NCI-H1092 (cell line): ENCODE data around the gene AIMP2.
"Not testable (repeated sequence)": the region's sequence is repeated elsewhere in the genome, so short reads cannot be mapped to it uniquely, and the experiment has no call there.

Source experiments
- DNase-seq: peaks from one replicate; lab custom pipeline; 2025; lab: John Stamatoyannopoulos, UW

The AIMP2 gene

DNA sequence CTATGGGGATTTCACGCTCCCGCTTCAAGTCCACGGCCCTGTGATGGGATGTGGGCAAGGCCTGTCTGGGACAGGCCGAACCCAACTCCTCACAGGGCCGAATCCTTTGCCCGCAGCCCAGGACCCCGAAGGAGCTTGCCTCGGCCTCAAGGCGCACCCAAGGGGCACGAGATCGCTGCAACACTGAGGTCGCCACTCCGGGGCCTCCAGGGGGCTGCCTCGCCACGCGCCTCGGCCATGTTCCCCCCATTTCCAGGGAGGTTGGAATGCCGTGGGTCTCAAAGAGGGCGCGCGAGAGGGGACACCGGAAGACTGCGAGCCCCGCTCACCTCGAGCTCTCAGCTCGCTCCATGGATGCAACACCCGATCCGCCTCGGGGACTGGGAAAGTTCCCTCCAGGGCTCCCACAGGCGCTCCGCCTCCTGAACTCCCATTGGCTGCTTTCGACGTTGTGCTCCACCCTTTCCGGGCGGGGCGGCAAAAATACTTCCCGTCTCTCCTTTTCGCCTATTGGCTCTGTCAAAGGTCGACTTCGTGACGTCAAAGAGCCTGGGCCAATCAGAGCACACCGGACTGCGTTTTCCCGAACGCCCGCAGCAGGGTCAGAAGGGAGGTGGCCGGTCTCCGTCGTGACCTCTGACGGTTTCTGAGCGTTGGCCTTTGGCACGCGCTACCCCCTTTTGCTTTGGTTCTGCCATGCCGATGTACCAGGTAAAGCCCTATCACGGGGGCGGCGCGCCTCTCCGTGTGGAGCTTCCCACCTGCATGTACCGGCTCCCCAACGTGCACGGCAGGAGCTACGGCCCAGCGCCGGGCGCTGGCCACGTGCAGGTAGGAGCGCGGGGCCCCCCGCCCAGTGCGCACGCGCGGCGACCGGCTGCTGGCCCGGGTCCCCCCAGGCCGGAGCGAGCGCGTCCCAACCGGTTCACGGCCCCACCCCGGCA, at the start of gene AIMP2, which contains the start of gene PMS2:
TSS of gene AIMP2 (plus strand) at position 605 of the 944 bp plus-strand sequence. CDS start at position 697, 92 bp downstream.
TSS of gene PMS2 (minus strand) at position 382 of the 944 bp plus-strand sequence. CDS start at position 352, 30 bp downstream.
- peak; percentile 100 for DNase-seq

DNA sequence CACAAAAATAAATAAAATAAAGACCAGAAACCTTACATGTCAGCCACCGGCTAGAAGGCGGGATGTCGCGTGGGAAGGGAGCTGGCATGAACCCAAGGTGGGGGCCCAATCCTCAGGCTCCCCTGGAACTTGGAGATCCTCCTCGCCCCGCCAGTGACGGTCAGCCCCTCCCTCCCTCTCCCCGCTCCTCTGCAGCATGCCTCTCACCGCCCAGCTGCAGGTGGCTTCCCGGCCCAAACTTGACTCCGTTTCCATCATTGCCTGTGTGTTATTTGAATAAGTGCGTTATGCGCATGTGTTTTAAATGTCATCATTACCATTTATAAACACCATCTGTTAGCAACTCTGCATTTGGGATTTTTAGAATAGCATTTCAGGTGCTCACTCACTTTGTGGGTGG, 45.9 kb upstream of the AIMP2 start:
- DNase-seq: not testable (repeated sequence)

DNA sequence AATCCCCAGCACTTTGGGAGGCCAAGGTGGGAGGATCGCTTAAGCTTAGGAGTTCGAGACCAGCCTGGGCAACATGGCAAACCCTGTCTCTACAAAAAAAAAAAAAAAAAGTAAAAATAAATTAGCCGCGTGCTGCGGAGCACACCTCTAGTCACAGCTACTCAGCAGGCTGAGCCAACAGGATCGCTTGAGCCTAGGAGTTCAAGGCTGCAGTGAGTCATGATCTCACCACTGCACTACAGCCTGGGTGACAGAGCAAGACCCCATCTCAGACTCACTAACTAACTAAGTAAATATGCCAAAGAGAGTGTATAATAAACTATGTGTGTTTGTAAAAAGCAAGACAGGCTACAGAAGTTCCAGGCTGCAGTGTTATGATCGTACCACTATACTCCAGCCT, 45.3 kb upstream of the AIMP2 start:
- not testable (repeated sequence) for DNase-seq

DNA sequence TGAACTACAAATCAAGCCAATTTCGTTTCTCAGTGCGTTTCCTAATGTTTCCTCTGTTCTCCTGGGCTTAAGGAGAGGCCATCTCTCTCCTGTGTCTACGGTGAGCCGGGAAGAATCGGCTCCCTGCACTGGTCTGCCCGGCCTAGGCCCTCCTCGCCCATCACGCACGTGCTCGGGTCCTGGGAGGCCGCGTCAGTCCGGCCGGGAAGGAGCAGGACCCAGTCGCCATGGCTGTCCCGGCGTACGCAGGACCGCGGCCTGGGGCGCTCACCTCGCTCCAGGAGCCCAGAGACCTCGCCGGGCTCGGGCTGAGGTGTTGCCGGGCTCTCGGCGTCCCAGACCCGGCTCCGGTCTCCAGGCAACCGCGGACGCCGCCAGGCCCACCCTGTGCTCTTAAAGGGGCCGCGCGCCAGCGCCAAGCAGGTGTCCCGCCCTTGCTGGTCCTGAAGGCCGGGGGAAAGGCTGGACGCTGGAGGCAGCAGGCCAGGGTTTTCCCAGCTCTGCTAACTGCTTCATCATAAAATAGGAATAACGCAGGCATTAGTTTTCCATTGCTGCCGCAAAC, 38.6 kb upstream of the AIMP2 start, which contains the start of gene RSPH10B:
TSS of gene RSPH10B (minus strand) at position 343 of the 565 bp plus-strand sequence. CDS start 3,573 bp downstream, outside the sequence.
- not testable (repeated sequence) for DNase-seq

DNA sequence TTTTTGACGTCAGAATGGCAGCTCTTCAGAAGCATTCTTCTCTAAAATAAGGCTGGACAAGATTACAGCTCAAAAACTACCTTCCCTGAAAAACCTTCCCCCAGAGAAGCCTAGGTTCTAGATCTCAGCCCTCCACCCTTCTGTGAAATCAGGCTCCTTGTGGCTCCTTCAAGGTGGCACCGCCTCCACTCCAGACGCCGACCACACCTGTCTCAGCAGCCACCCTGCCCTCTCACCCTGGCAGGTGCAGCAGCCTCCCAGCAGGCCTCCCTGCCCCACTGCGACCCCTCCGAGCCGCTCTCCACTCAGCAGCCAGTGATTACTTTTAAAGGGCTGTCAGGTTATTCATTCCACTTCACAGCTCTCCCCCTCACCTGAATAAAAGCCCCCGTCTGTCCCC, 35.5 kb upstream of the AIMP2 start:
- not testable (repeated sequence) for DNase-seq

DNA sequence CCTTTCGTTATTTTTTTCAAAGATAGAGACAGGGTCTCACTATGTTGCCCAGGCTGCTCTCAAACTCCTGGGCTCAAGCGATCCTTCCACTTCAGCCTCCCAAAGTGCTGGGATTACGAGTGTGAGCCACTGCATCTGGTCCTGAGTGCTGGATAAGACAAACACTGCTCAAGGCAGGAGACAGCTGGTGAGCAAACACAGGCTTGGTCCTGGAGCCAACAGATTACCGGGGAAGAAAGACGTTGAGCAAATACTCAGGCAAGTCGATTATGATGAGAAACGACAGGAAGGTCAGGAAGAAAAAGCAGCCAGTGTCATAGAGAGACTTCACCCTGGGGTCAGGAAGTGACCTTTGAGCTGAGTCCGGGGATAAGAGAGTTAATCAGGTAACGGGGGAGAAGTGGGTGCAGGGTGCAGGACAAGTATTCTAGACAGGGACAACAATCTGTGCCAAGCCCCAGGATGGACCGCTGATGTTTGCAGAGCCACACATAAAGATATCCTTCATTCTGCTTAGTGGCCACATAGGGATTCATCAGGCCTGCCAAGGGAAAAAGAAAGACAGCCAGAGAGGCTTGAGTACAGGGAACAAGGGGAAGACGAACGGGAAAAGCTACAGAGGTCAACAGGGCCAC, 29.3 kb upstream of the AIMP2 start:
- not testable (repeated sequence) for DNase-seq

DNA sequence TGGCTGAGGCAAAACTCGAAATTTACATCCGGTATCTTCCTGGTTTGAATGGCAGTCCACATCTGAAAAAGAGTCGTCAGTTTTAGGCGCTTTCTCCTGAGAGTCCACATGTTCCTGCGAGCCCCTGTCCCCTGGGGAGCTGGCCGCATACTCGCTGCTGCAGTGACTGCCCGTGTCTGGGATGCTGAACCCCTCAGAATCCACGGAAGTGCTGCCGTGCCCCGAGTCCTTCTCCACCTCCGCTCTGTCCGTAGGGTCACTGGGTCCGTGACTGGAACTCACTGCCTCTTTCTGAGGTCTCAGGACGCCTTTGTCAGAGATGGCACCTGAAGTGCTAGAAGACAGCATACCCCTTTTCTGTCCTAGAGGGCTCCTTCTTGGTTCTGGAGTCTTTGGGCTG, 22.0 kb upstream of the AIMP2 start:
- not testable (repeated sequence) for DNase-seq

DNA sequence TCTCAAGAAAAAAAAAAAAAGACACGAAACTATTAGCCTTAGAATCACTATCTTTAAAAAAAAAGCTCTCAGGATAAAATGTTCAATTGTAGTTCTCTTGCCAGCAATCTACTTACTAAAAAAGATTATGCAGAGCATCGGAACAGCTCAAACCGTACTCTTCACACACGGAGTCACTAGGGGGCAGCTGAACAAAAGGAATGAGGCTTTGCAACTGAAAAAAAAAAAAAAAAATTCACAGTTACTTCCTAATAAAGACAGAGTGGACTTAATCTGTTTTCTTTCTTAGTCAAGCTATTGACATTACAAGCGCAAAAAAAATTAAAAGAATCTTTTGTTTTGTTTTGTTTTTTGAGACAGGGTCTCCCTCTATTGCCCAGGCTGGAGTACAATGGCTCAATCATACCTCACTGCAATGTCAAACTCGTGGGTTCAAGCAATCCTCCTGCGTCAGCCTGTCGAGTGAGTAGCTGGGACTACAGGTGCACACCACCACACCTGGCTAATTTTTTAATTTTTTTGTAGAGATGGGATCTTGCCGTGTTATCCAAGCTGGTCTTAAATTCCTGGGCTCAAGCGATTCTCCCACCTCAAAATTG, 11.8 kb upstream of the AIMP2 start:
- peak; percentile 32 for DNase-seq

DNA sequence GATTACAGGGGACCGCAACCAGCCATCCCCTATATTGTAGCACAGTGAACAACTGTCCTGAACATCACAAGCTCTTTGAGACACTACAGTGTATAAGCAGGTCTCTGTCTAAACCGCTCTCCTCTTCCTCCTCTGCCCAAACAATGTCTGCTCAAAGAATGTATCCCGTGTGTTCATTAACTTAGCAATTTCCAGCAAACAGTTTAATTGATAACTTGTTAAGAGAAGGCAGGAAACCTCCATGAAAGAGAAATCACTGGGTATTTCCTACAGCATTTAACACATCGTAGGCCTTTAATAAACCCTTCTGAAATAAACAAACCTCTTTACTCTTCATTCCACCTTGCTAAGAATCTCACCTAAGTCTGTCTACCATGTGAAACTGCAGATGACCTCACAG, 1.7 kb upstream of the AIMP2 start:
- DNase-seq: no peak

DNA sequence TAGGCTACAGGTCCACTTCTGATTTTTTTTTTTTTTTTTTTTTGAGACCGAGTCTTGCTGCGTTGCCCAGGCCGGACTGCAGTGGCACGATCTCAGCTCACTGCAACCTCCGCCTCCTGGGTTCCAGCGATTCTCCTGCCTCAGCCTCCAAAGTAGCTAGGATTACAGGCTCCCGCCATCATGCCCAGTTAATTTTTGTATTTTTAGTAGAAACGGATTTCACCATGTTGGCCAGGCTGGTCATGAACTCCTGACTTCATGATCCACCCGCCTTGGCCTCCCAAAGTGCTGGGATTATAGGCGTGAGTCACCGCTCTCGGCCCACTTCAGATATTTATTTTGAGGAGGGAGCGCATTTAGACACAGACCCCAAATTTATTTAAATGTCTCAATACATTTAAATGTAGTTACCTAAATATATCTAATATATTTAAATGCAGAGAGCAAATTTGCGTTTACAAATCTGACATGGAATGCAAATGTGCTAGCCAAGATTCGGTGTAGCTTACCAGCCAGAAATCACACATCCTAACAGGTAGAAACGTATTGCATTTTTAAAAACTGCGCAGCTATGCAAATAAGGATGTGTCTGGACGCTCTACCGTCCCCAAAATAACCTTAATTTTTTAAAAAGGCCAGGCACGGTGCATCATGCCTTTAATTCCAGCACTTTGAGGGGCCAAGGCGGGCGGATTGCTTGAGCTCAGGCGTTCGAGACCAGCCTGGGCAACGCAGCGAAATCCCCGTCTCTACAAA, 1.1 kb upstream of the AIMP2 start:
- DNase-seq: not testable (repeated sequence)

DNA sequence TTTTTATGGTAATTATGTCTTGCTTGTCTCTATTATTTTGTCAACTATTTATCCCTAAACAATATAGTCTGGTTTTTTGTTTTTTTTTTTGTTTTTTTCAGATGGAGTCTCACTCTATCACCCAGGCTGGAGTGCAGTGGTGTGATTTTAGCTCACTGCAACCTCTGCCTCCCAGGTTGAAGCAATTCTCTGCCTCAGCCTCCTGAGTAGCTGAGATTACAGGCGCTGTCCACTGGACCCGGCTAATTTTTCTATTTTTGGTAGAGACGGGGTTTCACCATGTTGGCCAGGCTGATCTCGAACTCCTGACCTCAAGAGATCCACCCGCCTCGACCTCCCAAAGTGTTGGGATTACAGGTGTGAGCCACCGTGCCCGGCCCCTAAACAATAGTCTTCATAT, 1.3 kb downstream of the AIMP2 start:
- DNase-seq: not testable (repeated sequence)

DNA sequence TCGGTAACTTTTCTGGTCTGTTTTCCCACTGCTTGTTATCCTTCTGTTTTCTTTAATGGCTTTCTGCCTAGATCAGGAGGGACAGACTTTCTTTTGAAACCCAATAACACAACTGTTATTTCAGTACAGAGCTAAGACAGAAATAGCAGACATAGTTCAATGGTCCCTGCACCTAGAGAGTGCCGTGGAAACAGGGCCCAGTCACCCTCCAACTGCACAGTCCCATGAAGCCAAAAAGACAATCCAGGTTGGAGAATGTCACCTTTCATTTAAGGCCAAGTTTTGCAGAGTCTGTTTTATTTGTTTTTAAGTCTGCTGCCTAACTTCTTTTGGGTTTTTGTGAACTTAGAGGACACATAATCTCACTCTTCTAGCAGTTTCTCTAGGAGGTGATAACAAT, 2.5 kb downstream of the AIMP2 start:
- no peak for DNase-seq

DNA sequence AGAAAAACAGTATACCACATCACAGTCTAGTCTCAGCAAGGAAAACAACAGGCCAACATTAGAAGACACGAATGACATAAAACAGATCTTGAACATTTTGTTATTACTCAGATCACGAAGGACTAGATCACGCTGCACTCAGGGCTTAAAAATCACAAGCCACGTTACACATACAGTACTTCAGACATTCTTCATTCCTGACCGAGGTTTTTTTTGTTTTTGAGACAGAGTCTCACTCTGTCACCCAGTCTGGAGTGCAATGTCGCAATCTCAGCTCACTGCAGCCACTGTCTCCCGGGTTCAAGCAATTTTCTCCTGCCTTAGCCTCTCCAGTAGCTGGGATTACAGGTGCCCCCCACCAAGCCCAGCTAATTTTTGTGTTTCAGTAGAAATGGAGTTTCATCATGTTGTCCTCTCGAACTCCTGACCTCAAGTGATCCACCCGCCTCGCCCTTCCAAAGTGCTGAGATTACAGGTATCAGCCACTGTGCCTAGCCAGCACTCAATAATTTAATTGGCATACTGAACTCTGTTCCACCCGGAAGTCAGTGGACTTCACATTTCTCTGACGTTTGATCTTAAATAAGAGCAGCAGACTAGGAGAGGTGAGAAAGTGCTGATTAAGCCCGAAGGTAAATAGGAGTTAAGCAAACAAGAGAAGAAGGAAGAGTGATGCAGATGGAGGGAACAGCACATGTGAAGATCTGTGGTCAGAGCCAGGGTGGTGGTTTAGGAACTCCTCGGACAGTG, 3.5 kb downstream of the AIMP2 start:
- DNase-seq: no peak

DNA sequence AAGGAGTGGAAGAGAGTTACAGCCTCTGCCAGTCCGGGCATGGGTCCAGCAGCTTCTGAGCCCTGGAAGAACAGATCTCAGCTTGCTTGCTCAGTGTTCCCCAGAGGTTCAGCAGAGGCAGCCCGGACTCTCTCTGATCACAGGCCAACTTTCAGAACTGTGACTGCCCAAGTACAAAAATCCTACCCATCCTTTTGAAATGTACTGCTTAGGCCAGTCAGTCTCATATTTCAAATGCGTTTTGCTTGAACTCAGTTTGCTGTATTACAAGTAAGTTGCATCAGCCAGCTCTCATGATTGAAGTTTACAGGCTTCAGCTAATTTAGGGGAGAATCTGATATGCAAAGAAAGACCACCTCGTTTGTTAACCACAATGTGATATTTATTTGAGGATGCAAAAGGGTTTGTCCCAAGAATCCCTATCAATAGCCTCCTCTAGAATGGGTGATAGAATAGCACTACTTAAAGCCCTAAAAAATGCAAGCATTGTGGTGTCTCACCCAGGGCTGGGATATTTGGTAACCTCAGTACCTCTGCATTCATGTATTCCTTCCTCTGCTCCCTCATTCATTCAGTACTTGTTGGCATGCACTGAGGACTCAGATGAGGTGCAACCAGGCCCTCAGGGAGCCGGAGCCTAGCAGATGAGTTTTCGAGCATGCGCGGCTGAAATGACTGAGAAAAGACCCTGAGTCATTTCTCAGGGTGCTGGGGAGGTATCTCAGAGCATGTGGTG, 7.0 kb downstream of the AIMP2 start:
- peak; percentile 30 for DNase-seq

DNA sequence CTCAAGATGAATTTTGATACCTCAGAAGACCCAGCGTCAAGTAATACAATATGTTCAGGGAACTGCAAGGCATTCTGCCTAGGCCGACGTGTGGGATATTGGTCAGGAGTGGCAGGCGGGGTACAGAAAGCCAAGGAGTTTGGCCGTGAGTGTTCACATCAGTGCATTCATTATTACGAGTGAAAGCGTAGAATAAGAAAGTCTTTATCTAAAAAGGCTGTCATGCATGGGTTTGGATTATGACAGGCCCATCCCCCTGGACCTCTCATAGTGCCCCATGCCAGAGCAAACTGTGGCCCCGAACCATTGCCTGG, 7.5 kb downstream of the AIMP2 start:
- DNase-seq: no peak

DNA sequence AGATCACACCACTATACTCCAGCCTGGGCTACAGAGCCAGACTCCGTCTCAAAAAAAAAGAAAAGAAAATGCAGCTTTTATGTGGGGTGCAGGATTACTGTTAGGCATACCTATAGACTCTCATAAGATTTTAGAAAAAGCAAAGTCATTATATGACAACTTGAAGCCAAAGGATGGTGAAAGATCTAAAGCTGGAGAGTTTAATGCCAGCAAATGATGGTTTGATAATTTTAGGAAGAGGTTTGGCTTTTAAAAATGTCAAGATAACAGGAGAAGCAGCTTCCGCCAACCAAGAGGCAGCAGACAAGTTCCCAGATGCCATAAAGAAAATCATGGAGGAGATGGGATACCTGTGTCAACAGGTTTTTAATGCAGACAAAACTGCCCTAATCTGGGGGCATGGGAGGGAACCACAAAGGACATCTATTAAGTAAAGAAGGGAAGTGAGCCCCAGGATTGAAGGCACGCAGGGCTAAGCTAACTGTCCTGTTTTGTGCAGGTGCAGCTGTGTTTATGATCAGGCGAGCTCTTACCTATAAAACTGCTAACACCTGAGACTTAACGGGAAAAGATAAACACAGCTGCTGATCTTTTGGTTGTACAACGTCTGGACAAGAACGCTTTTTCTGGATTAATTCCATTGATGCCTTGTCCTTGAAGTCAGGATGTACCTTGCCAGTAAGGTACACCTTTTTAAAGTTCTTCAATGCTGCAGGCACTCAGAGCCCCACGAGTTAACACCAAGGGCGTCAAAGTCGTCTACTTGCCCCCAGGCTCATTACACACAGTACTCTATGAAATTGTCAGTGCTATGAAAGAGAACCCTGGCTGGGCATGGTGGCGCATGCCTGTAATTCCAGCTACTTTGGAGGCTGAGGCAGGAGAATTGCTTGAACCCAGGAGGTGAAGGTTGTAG, 11.6 kb downstream of the AIMP2 start:
- no peak for DNase-seq

DNA sequence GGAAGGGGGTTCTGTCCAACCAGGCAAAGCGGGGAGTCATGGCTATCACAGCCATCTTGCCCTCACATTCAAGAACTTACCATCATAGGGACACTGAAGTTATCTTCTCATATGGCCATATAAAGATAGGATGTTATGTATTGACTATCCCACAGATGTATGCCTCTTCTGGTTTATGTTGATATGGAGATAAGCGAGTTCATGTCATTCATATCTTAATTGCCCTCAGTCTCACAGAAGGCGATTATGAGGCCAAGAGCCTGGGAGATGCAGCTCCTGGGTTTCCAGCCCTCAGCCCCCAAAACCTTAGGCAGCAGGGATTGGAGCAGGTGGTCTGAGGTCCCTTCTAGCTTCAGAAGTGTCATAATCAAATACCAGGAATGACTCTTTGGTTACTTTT, 13.6 kb downstream of the AIMP2 start:
- no peak for DNase-seq

DNA sequence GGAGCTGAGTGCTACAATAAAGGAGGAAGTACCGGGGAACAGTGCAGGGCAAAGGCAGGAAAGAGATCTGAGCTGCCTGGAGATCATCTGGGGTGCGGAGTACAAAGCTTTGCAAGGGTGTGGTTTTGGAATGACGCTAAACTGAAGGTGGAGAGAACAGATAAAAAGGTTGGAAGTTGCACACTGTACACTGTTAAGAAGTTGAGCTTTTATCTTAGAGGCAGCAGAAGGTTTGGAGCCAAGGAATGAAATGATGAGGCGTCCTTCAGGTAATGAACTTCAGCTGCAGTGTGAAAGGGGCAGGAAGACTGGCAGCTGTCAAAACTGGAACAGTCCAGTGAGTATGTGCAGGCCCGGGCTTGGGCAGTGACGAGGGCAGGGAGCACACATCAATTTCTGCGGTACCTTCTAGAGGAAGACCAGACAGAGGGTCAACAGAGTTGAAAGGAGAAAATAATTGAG, 14.9 kb downstream of the AIMP2 start:
- DNase-seq: no peak
